GM12873 (cell line): ENCODE results near the gene OAS3.

Source experiments
- TF ChIP-seq, protein P1 (sequence below): IDR thresholded peaks from 2 replicates; pipeline ENCODE4 v1.5.1; 2012; ENCODE audit warnings: low read depth, mild to moderate bottlenecking, moderate library complexity, low read length, control low read depth; ENCODE audit not compliant: insufficient read depth; ENCODE audit errors: missing control alignments

The OAS3 gene

GRCh38 chr12:112947314-112947713 lies 9.0 kb downstream of the OAS3 start:
- TF ChIP-seq, protein P1, sequence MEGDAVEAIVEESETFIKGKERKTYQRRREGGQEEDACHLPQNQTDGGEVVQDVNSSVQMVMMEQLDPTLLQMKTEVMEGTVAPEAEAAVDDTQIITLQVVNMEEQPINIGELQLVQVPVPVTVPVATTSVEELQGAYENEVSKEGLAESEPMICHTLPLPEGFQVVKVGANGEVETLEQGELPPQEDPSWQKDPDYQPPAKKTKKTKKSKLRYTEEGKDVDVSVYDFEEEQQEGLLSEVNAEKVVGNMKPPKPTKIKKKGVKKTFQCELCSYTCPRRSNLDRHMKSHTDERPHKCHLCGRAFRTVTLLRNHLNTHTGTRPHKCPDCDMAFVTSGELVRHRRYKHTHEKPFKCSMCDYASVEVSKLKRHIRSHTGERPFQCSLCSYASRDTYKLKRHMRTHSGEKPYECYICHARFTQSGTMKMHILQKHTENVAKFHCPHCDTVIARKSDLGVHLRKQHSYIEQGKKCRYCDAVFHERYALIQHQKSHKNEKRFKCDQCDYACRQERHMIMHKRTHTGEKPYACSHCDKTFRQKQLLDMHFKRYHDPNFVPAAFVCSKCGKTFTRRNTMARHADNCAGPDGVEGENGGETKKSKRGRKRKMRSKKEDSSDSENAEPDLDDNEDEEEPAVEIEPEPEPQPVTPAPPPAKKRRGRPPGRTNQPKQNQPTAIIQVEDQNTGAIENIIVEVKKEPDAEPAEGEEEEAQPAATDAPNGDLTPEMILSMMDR, result no peak

DNA sequence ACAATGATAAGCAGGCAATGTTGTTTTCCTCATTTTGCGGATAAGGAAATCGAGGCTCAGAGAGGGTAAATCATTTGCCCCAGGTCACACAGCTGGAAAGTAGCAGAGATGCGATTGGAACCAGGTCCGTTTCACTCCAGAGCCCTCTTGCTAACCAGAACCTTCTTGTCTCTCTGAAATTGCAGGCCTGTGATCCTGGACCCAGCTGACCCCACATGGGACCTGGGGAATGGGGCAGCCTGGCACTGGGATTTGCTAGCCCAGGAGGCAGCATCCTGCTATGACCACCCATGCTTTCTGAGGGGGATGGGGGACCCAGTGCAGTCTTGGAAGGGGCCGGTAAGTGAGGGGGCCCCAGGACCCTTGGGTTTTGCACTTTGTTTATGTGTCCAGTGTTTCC lies 9.5 kb downstream of the OAS3 start:
- TF ChIP-seq, protein P1, result no peak

- TF ChIP-seq, protein P1, result no peak
Measured at GRCh38 chr12:112948806-112949205, 10.5 kb downstream of the OAS3 start.

DNA sequence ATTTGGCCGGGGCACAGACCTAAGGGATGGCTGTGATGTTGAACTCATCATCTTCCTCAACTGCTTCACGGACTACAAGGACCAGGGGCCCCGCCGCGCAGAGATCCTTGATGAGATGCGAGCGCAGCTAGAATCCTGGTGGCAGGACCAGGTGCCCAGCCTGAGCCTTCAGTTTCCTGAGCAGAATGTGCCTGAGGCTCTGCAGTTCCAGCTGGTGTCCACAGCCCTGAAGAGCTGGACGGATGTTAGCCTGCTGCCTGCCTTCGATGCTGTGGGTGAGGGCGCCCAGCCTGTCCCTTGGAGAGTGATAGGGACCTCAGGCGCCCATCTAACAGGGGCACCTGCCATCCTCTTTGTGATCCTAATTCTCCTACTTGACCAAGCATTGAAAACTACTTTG lies 12.4 kb downstream of the OAS3 start:
- TF ChIP-seq, protein P1, result no peak

DNA sequence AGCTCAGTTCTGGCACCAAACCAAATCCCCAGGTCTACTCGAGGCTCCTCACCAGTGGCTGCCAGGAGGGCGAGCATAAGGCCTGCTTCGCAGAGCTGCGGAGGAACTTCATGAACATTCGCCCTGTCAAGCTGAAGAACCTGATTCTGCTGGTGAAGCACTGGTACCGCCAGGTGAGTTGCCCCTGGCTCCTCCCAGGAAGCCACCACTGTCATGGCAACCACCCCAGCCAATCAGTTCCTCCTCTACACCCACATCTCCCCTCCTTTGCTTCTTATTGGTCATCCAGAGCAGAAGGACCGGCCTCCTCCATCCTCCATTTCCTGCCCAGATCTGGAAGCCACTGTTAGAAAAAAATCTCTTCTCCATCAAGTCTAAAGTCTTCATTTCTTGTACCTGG lies 22.8 kb downstream of the OAS3 start:
- TF ChIP-seq, protein P1, result no peak

DNA sequence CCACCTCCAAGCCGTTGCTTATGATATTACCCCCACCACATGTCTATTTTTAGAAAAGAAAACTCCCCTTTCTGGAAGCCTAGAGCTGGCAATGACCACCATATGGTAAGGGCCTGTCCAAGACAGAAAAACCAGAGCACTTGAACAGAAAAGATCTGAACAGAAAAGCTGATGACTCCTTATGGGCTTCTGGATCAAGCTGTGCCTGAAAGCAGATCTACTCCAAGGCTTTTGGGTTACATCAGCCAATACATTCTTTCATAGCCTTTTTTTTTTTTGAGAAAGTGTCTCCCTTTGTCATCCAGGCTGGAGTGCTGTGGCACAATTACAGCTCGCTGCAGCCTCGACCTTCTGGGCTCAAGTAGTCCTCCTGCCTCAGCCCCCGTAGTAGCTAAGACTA lies 23.3 kb downstream of the OAS3 start:
- TF ChIP-seq, protein P1, result no peak

GRCh38 chr12:112962561-112962960 lies 24.3 kb downstream of the OAS3 start:
- TF ChIP-seq, protein P1, result no peak
